Smooth muscle cell (in vitro differentiated cells): ENCODE data around the gene PNMA8C. TPM values are rescaled to one million over a fixed set of nuclear protein-coding genes. Genes with fewer than 3 reads are reported as not detected.

ENCODE experiments used
- DNase-seq: peaks from one replicate; lab custom pipeline; 2025; ENCODE audit not compliant: unreplicated experiment; lab: John Stamatoyannopoulos, UW
- H2AFZ ChIP-seq: fragments of 200-600 bp; sonication (generic); 2 replicates; pipeline ENCODE4 v1.6.0; 2016; ENCODE audit warnings: antibody characterized with exemption, low read depth, mild to moderate bottlenecking
- H3F3A ChIP-seq: fragments of 200-600 bp; sonication (generic); 2 replicates; pipeline ENCODE4 v1.6.0; 2017; ENCODE audit warnings: antibody characterized with exemption, low read depth
- H3K27ac ChIP-seq: fragments of 200-600 bp; sonication (generic); 2 replicates; pipeline ENCODE4 v1.5.1; 2016; ENCODE audit warnings: low read depth, mild to moderate bottlenecking
- H3K27me3 ChIP-seq: fragments of 200-600 bp; sonication (generic); 2 replicates; pipeline ENCODE4 v1.6.1; 2016; ENCODE audit warnings: low read depth, mild to moderate bottlenecking
- H3K36me3 ChIP-seq: fragments of 200-600 bp; sonication (generic); 2 replicates; pipeline ENCODE4 v1.5.1; 2016; ENCODE audit warnings: low read depth
- H3K4me1 ChIP-seq: fragments of 200-600 bp; sonication (generic); 2 replicates; pipeline ENCODE4 v1.5.1; 2016; ENCODE audit warnings: low read depth
- H3K4me2 ChIP-seq: fragments of 200-600 bp; sonication (generic); 2 replicates; pipeline ENCODE4 v1.6.0; 2016; ENCODE audit warnings: mild to moderate bottlenecking
- H3K4me3 ChIP-seq: fragments of 200-600 bp; sonication (generic); 2 replicates; pipeline ENCODE4 v1.5.1; 2016; ENCODE audit warnings: mild to moderate bottlenecking
- H3K79me2 ChIP-seq: fragments of 200-600 bp; sonication (generic); 2 replicates; pipeline ENCODE4 v1.6.0; 2016; ENCODE audit warnings: low read depth, mild to moderate bottlenecking
- H3K9ac ChIP-seq: fragments of 200-600 bp; sonication (generic); 2 replicates; pipeline ENCODE4 v1.6.0; 2016; ENCODE audit warnings: low read depth
- H3K9me3 ChIP-seq: fragments of 200-600 bp; sonication (generic); replicated peaks from 2 replicates; pipeline ENCODE4 v1.5.1; 2016; ENCODE audit warnings: low read depth
- H4K20me1 ChIP-seq: fragments of 200-600 bp; sonication (generic); 2 replicates; pipeline ENCODE4 v1.6.0; 2016; ENCODE audit warnings: low read depth
- WGBS: methylation state at CpG from one replicate; pipeline ENCODE4 v1.1.7; 2016; ENCODE audit warnings: low lambda C conversion rate; 5-methylcytosine and 5-hydroxymethylcytosine counted together
- polyA plus RNA-seq: library from polyadenylated mRNA; unstranded; fragments of >200 nt; fragmentation: Nextera tagmentation; extraction: Ambion mirVana; gene quantifications from 2 replicates; pipeline ENCODE4 v1.2.1, GENCODE V29; 2016
- total RNA-seq: library from RNA; depleted of rRNA; stranded (reverse); fragments of >200 nt; gene quantifications from 2 replicates; pipeline ENCODE4 v1.2.3, GENCODE V29; 2014
- TF ChIP-seq, protein P1 (sequence below): fragments of 200-600 bp; sonication (generic); IDR thresholded peaks from 2 replicates; pipeline ENCODE4 v1.5.1; 2017; ENCODE audit warnings: borderline replicate concordance, mild to moderate bottlenecking, antibody characterized with exemption; ENCODE audit not compliant: insufficient read depth, poor library complexity, severe bottlenecking

The PNMA8C gene
- total and polyA plus RNA-seq, 2 experiments from 2014 or later, result not detected

- TF ChIP-seq, protein P1, sequence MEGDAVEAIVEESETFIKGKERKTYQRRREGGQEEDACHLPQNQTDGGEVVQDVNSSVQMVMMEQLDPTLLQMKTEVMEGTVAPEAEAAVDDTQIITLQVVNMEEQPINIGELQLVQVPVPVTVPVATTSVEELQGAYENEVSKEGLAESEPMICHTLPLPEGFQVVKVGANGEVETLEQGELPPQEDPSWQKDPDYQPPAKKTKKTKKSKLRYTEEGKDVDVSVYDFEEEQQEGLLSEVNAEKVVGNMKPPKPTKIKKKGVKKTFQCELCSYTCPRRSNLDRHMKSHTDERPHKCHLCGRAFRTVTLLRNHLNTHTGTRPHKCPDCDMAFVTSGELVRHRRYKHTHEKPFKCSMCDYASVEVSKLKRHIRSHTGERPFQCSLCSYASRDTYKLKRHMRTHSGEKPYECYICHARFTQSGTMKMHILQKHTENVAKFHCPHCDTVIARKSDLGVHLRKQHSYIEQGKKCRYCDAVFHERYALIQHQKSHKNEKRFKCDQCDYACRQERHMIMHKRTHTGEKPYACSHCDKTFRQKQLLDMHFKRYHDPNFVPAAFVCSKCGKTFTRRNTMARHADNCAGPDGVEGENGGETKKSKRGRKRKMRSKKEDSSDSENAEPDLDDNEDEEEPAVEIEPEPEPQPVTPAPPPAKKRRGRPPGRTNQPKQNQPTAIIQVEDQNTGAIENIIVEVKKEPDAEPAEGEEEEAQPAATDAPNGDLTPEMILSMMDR, result no peak
- no peak overlapping the region for H2AFZ ChIP-seq
These were observed 17.4 kb downstream of the PNMA8C start for GRCh38 chr19:46411088-46411924.

DNA sequence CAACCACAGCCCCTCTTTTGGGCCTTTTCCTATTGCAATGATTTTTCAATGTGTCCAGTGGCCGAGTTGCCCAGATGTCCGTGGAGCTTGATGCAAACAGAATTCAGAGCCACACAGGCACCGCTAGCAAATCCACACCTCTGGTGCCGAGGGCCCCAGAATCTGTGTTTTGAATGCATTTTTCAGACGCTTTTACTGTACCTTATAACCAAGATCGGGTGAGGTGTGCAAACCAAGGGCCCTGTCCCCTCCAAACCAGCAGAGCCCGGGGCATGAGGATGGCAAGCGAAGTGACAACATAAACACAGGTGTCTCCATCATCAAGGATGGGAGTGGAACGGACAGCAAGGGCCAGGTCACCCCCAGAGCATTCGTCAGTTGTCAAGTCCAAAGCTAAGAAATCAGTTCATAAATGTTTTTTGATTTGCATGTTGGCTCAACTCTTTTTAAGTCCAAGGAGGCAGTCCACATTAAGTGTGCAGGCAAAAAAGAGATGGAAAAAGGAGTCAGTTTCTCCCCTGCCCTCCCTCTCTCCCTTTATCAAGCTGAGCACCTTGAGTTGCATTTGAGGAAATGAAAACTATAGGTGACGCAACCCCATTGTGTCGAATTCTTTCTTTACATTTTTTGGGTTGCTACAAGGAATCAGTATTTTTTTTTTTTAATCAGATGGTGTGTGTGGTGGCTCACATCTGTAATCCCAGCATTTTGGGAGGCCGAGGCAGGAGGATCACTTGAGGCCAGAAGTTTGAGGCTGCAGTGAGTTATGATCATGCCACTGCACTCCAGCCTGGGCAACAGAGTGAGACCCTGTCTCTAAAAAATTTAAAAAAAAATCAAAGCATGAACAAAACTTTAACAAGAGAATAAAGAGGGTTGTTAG lies 18.3 kb downstream of the PNMA8C start:
- H3K9me3 ChIP-seq, result no peaks in the 10 kb centered on the region
- no peaks in the 10 kb centered on the region for H3K27me3 ChIP-seq
- peaks cover 25% of the 10 kb centered on the region for H3F3A ChIP-seq
- peaks cover 24% of the 10 kb centered on the region for H3K4me1 ChIP-seq
- H3K4me3 ChIP-seq, result peak overlapping the region; percentile 92
- H3K4me2 ChIP-seq, result peak overlapping the region; percentile 99
- TF ChIP-seq, protein P1, result no peak
- H2AFZ ChIP-seq, result no peak overlapping the region
- peak overlapping the region; percentile 32 for H3K27ac ChIP-seq
- H3K79me2 ChIP-seq, result peaks cover 34% of the 10 kb centered on the region
- peaks cover 55% of the 10 kb centered on the region for H4K20me1 ChIP-seq
- H3K36me3 ChIP-seq, result no peaks in the 10 kb centered on the region
- no peak overlapping the region for H3K9ac ChIP-seq
- 94% methylated on average over 13 of the region's 13 CpGs for WGBS
- no peak for DNase-seq

More at GRCh38 chr19:46411088-46411924, 17.4 kb downstream of the PNMA8C start:
- Histone ChIP-seq H3K4me2 (peak overlapping the region; percentile 99), H3K36me3 (no peaks in the 10 kb centered on the region), H3K9ac (peak overlapping the region; percentile 81), H3K9me3 (no peaks in the 10 kb centered on the region), H3K27ac (no peak overlapping the region), H3K4me1 (peaks cover 27% of the 10 kb centered on the region), H4K20me1 (peaks cover 55% of the 10 kb centered on the region), H3F3A (peaks cover 25% of the 10 kb centered on the region), H3K27me3 (no peaks in the 10 kb centered on the region), H3K4me3 (peak overlapping the region; percentile 92), H3K79me2 (peaks cover 34% of the 10 kb centered on the region)
- 69% methylated on average over 13 of the region's 13 CpGs for WGBS
- no peak for DNase-seq

GRCh38 chr19:46409191-46409590 lies 19.5 kb downstream of the PNMA8C start:
- peaks cover 31% of the 10 kb centered on the region for H3K4me1 ChIP-seq
- no peaks in the 10 kb centered on the region for H3K36me3 ChIP-seq
- no peak overlapping the region for H3K9ac ChIP-seq
- H3K4me2 ChIP-seq, result peak overlapping the region; percentile 57
- H3F3A ChIP-seq, result peaks cover 17% of the 10 kb centered on the region
- 38% methylated on average over 3 of the region's 3 CpGs for WGBS
- H3K79me2 ChIP-seq, result peaks cover 34% of the 10 kb centered on the region
- TF ChIP-seq, protein P1, result no peak
- no peak for DNase-seq
- H3K27me3 ChIP-seq, result no peaks in the 10 kb centered on the region
- H3K27ac ChIP-seq, result peak overlapping the region; percentile 36
- no peaks in the 10 kb centered on the region for H3K9me3 ChIP-seq
- peaks cover 55% of the 10 kb centered on the region for H4K20me1 ChIP-seq
- H3K4me3 ChIP-seq, result no peak overlapping the region
- H2AFZ ChIP-seq, result no peak overlapping the region
